Smooth muscle cell of the brain vasculature (primary cell): ENCODE data around the gene VWA8.

Experiments used
- DNase-seq: peaks from one replicate; pipeline ENCODE4 v3.0.0-alpha.2; 2012; ENCODE audit warnings: low read depth, low spot score

Gene VWA8

GRCh38 chr13:41615528-41615855 is 345.4 kb downstream of the VWA8 start:
- no peak for DNase-seq

DNA sequence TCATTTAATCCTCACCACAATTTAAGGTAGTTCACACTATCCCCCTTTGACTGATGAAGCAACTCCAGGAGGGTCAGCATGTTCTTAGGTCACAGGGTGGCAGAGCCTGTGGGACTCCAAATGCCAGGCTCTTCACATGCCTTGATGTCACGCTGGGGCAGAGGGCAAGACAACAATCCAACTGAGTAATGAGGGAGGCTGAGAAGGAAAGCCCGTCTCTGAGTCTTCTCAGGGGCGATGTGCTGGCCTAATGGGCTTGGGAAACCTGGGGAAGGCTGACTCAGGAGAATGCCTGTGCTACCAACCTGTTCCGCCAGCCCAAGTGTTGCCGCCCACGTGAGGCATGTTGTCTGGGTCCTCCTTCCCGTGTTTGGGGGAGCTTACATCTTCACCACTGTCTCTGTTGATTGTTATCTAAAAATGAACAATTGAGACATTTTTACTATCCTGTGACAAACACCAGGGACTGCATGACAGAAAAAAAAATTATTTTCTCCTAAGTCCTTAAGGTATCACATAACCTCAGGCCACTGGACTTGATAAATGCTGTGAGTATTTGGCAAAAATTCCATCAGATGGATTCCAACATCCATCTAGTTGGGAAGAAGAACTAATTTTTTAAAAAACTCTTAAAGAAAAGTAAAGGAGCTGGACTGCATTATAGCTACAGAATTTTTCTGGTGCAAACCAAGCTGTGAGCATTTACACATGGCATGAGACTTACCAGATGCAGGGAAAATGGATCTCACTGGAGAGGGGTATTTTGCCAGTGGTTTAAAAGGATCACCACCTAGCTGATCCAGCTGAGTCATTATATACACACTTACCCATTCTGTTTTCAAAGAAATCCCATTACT is 346.0 kb downstream of the VWA8 start:
- no peak for DNase-seq

DNA sequence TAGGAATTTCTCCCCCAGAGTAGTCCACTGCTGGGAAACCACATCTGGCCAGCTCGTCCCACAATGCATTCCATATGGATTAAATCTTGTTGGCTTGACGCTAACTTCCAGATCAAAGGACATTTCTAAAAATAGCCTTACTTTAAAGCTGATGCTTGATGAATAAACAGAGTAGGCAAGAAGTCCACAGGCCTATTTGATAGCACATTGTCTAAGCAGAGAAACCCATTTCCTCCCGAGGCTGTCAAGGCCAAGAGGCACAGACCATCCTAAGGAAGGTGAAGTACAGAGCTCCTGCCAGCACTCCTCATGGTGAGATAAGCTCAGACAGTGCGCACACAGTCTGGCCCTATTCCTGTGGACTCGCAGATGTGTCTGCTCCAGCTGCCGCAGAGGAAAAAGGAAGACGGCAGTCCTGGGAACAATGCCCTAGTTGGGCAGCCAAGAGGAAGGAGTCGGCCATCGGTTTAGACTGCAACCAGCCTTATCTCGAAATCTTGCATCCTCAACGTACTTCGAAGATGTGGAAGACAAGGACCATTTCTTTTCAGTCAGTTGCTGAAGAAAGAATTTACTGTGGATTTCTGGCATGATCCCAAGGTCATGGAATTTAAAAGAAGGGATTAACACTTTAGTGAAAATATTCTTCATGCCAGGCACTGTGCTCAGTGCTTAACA is 346.8 kb downstream of the VWA8 start:
- peak; percentile 69 for DNase-seq

DNA sequence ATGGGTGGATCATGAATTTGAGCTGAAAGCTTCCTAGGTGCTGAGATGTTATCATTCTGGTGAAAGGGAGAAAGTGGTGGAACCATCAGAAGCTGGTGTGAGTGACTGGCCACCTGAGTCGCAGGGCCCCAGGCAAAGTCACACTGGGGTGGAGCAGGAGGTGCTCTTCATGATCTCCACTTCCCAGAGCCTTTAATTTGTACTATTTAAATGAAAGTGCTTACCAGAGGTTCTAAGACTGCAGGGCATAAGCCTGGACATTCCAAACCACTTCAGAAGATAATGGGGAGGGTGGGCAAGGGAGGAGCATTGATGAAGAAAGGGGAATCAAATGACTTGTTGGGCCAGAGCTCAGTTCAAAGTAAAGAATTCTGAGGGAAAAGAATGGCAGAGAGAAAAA is 347.4 kb downstream of the VWA8 start:
- DNase-seq: no peak

- no peak for DNase-seq
These were observed 349.5 kb downstream of the VWA8 start for GRCh38 chr13:41611385-41611784.

GRCh38 chr13:41610404-41610803 is 350.5 kb downstream of the VWA8 start:
- no peak for DNase-seq

DNA sequence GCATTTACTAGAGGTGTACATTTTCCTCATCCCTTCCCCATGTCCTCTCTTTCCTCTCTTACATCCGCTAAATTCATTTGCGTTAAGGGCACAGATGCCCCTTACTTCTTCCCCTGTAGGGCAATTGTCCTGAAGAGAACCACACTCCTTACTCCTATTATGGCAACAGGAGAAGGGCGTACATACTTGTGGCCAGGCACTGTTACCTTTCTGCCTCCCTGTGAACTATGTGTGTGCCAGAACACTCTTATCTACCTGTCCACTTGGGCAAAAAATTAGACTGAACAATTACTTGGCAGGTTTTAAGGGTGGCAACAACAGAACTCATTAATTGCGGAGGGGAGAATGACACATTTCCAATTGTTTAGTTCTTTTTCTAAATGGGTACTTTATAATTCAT is 351.1 kb downstream of the VWA8 start:
- no peak for DNase-seq

- DNase-seq: no peak
These were observed 352.1 kb downstream of the VWA8 start for GRCh38 chr13:41608839-41609177.

- DNase-seq: no peak
These were observed 352.6 kb downstream of the VWA8 start for GRCh38 chr13:41608111-41608838.

DNA sequence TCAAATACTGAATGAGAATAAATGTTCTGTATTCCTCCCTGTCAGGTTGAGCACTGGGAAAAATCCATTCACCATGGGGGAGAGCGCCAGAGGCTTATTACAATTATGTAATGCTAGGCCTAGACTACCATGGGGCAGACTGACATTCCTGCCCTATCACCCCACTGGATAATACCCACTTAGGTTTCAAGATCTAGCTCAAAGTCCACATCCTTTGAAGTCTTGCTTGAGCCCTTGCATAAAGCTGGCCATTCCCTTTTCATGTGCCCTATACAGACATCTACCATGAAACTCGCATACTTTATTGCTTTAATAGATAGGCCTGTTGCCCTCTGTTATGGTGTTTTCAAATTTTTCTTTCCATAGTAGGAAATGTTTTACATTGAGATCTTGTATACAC is 354.3 kb downstream of the VWA8 start:
- DNase-seq: no peak

DNA sequence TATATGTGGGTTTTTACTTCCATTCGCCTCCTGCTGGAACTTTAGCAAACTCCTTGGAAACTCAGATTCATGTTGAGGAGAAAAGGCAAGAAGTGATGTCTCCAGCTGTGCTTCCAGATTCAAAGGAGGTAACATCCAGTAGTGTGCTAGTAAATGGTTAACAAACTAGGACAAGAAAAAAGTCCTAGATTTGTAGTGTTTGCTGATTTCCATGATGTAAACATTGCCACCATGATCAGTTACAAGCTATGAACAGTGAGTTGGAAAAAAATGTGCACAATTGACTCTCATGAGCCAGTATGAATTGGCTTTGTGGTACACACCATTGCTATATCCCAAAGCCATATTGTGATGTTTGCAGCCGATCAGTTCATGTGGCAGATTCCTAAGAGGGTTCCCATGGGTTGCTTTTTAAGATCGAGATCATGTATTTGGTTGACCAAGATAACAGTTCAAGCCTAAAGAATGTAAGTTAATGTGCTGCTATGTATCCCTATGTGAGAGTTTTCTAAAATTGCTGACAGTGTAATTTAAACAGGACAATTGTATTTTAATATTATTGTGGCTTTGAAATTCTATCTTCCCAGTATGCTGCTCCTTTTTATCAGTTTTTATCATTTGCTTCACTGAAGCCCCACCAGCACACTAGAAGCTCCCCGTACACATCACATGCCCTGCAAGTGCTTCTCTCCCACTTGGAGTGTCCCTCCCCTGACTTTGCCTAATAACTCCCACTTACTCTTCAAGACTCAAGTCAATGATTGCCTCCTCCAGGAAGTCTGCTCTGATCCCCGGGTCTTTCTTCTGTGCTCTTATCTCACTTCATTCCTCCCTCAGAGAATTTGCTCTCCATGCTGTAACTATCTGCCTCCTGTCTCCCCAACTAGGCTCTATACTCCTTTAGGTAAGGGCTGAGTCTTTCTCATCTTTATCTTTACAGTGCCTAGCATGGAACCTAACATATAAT is 355.3 kb downstream of the VWA8 start:
- DNase-seq: no peak

- no peak for DNase-seq
These were observed 357.0 kb downstream of the VWA8 start for GRCh38 chr13:41603917-41604316.

DNA sequence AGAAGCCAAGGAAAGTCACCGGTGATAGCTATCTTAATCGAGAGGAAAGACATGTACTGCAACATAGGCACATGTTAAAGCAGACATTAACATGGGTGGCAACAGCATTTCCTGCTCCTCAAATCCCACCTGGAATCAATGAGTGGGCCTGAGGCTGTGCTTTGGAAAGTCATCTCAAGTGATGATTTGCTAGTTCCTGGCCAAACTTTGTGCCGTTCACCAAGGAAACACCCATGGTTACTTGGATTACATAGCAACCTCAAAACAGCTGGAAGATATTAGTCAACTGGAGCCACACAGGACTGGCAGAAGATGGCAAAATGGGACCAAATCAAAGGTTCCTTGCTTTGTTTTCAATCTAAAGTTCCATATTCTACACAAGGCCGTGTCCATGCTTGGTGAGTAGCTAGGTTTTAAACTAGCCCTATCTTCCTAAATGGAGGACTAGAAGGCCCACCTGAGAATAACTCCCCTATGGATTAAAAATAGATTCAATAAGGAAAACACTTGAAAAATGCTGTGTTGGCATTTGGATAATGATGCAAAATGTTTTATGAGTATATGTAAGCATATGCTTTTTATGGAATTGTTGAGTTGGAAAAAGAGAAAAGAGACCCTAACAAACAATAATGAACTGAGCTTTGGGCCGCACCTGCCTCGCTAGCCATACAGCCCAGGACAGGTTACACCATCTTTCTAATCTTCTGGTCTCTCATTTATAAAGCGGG is 359.0 kb downstream of the VWA8 start:
- DNase-seq: no peak

DNA sequence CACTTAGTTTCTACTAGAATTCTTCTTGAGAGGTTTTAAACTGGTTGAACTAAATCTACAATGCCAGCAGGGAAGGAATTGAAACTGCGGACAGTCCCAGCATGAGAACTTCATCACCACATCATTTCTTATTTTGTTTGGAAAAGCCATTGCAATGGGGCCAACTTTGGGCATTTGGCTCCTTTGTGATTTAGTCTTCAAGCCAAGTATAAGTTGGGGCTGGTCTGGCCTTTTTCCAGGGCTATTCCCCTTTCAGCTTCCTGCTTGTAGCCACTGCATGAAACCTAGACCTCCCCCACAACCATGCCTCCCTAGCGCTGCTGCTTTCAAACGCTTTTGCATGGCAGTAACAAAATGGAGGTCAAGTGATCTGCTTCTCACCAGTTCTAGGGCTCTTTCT is 361.3 kb downstream of the VWA8 start:
- DNase-seq: no peak

GRCh38 chr13:41597348-41598041 is 363.4 kb downstream of the VWA8 start:
- no peak for DNase-seq

DNA sequence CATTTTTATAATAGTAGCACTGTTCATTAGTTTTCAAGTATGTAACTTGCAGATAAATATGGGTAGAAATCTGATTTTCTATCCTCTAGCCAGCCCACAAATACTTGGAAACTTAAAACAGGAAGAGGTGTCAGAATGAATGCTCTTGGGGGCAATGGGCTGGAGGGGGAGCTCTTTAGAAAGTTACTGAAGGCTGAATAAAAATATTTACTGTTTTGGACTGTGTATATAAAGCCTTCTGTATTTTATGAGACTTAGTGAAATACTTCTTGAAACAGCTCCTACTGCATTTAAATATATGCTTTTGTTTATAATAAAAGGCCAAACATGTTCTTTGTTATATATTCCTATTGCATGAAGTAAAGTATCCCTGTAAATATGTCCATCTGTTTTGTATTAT is 364.7 kb downstream of the VWA8 start:
- DNase-seq: no peak

DNA sequence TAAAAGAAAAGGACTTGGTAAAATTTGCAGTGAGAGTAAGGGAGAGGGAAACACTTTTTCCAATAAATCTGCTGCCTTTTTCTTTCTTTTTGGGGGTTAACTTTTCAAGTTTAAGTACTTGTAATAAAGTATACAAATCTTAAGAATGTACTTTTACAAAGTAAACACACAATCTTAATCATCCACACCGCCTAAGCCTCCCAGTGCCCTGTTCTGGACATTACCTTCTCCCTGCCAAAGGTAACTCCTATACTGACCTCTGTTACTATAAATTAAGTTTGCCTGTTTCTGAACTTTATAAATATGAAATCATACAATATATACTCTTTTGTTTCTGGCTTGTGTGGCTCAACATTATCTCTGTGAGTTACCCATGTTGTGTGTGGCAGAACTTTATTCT is 365.6 kb downstream of the VWA8 start:
- DNase-seq: no peak

GRCh38 chr13:41590643-41591042 is 370.3 kb downstream of the VWA8 start:
- DNase-seq: no peak

- no peak for DNase-seq
These were observed 370.8 kb downstream of the VWA8 start for GRCh38 chr13:41590122-41590521.

- no peak for DNase-seq
These were observed 371.5 kb downstream of the VWA8 start for GRCh38 chr13:41589434-41589833.
